ENCODE data around the gene TMEM184B.

Gene TMEM184B

GRCh38 chr22:38270091-38270992 is 2.5 kb downstream of the TMEM184B start:
- peak overlapping the region; percentile 83 for H3K4me3 Mint-ChIP-seq
- peak overlapping the region; percentile 88 for H3K27ac Mint-ChIP-seq
- H3K36me3 Mint-ChIP-seq, result peaks cover 13% of the 10 kb centered on the region
- H3K9me3 Mint-ChIP-seq, result no peaks in the 10 kb centered on the region
- peaks cover 73% of the 10 kb centered on the region for H3K4me1 Mint-ChIP-seq
- no peak for ATAC-seq
- no peak for DNase-seq (ENCODE audit: low spot score in 2 of 2)

- no peak for DNase-seq (ENCODE audit: low spot score in 2 of 2)
- Mint-ChIP-seq H3K4me3 (no peak overlapping the region), H3K27ac (peak overlapping the region; percentile 88), H3K9me3 (no peaks in the 10 kb centered on the region), H3K4me1 (peaks cover 75% of the 10 kb centered on the region), H3K36me3 (peaks cover 13% of the 10 kb centered on the region)
- no peak for ATAC-seq
Measured at GRCh38 chr22:38269466-38269865, 3.3 kb downstream of the TMEM184B start.

GRCh38 chr22:38267086-38267485 is 5.7 kb downstream of the TMEM184B start:
- Mint-ChIP-seq H3K9me3 (no peaks in the 10 kb centered on the region), H3K4me3 (peak overlapping the region; percentile 30), H3K36me3 (no peaks in the 10 kb centered on the region), H3K27ac (peak overlapping the region; percentile 20), H3K4me1 (peaks cover 80% of the 10 kb centered on the region)
- DNase-seq (ENCODE audit: low spot score in 2 of 2) (peak in 1 of 2 donors; percentile 61), ATAC-seq (peak; percentile 68)

- Mint-ChIP-seq H3K9me3 (no peaks in the 10 kb centered on the region), H3K4me1 (peaks cover 80% of the 10 kb centered on the region), H3K27ac (peak overlapping the region; percentile 20), H3K36me3 (no peaks in the 10 kb centered on the region), H3K4me3 (no peak overlapping the region)
- DNase-seq (ENCODE audit: low spot score in 2 of 2) (no peak), ATAC-seq (no peak)
Measured at GRCh38 chr22:38266120-38266519, 6.7 kb downstream of the TMEM184B start.

GRCh38 chr22:38264322-38264843 is 8.4 kb downstream of the TMEM184B start:
- Mint-ChIP-seq H3K4me3 (no peak overlapping the region), H3K4me1 (peaks cover 76% of the 10 kb centered on the region), H3K36me3 (peaks cover 6% of the 10 kb centered on the region), H3K27ac (no peak overlapping the region), H3K9me3 (no peaks in the 10 kb centered on the region)
- DNase-seq (ENCODE audit: low spot score in 2 of 2) (no peak), ATAC-seq (no peak)

GRCh38 chr22:38262051-38262795 is 10.6 kb downstream of the TMEM184B start:
- Mint-ChIP-seq H3K36me3 (peaks cover 6% of the 10 kb centered on the region), H3K27ac (peak overlapping the region; percentile 89), H3K4me1 (peaks cover 64% of the 10 kb centered on the region), H3K9me3 (no peaks in the 10 kb centered on the region), H3K4me3 (peak overlapping the region; percentile 47)
- ATAC-seq (peak; percentile 82), DNase-seq (ENCODE audit: low spot score in 2 of 2) (peak; percentile 35 to 83)

- Mint-ChIP-seq H3K4me3 (peak overlapping the region; percentile 47), H3K9me3 (no peaks in the 10 kb centered on the region), H3K36me3 (peaks cover 6% of the 10 kb centered on the region), H3K4me1 (peaks cover 55% of the 10 kb centered on the region), H3K27ac (peak overlapping the region; percentile 89)
- DNase-seq (ENCODE audit: low spot score in 2 of 2) (no peak), ATAC-seq (no peak)
Measured at GRCh38 chr22:38260761-38261681, 11.8 kb downstream of the TMEM184B start.

GRCh38 chr22:38259370-38259769 is 13.4 kb downstream of the TMEM184B start:
- Mint-ChIP-seq H3K4me3 (no peak overlapping the region), H3K36me3 (peaks cover 6% of the 10 kb centered on the region), H3K9me3 (no peaks in the 10 kb centered on the region), H3K27ac (no peak overlapping the region), H3K4me1 (peaks cover 44% of the 10 kb centered on the region)
- DNase-seq (ENCODE audit: low spot score in 2 of 2) (no peak), ATAC-seq (no peak)

- Mint-ChIP-seq H3K27ac (no peak overlapping the region), H3K4me1 (peaks cover 39% of the 10 kb centered on the region), H3K4me3 (no peak overlapping the region), H3K36me3 (peaks cover 6% of the 10 kb centered on the region), H3K9me3 (no peaks in the 10 kb centered on the region)
- ATAC-seq, result no peak
- DNase-seq (ENCODE audit: low spot score in 2 of 2), result no peak
Measured at GRCh38 chr22:38258895-38259294, 13.9 kb downstream of the TMEM184B start.

GRCh38 chr22:38257650-38258250 is 15.1 kb downstream of the TMEM184B start:
- H3K4me3 Mint-ChIP-seq, result no peak overlapping the region
- H3K4me1 Mint-ChIP-seq, result peaks cover 32% of the 10 kb centered on the region
- H3K9me3 Mint-ChIP-seq, result no peaks in the 10 kb centered on the region
- DNase-seq (ENCODE audit: low spot score in 2 of 2), result no peak
- no peak for ATAC-seq
- no peak overlapping the region for H3K27ac Mint-ChIP-seq
- H3K36me3 Mint-ChIP-seq, result peaks cover 6% of the 10 kb centered on the region

GRCh38 chr22:38257181-38257580 is 15.6 kb downstream of the TMEM184B start:
- ATAC-seq (no peak), DNase-seq (ENCODE audit: low spot score in 2 of 2) (no peak)
- H3K4me1 Mint-ChIP-seq, result peaks cover 27% of the 10 kb centered on the region

GRCh38 chr22:38255697-38256096 is 17.1 kb downstream of the TMEM184B start:
- Mint-ChIP-seq H3K4me1 (peaks cover 16% of the 10 kb centered on the region), H3K27ac (no peak overlapping the region), H3K4me3 (no peak overlapping the region), H3K36me3 (peaks cover 6% of the 10 kb centered on the region), H3K9me3 (no peaks in the 10 kb centered on the region)
- ATAC-seq, result no peak
- no peak for DNase-seq (ENCODE audit: low spot score in 2 of 2)

More at GRCh38 chr22:38257181-38257580, 15.6 kb downstream of the TMEM184B start:
- Mint-ChIP-seq H3K27ac (no peak overlapping the region), H3K4me3 (no peak overlapping the region), H3K36me3 (peaks cover 6% of the 10 kb centered on the region), H3K9me3 (no peaks in the 10 kb centered on the region)

- no peak overlapping the region for H3K4me3 Mint-ChIP-seq
- no peaks in the 10 kb centered on the region for H3K9me3 Mint-ChIP-seq
- H3K36me3 Mint-ChIP-seq, result peaks cover 11% of the 10 kb centered on the region
- H3K4me1 Mint-ChIP-seq, result peaks cover 21% of the 10 kb centered on the region
- H3K27ac Mint-ChIP-seq, result no peak overlapping the region
- DNase-seq (ENCODE audit: low spot score in 2 of 2), result no peak
- no peak for ATAC-seq
Measured at GRCh38 chr22:38251341-38251692, 21.5 kb downstream of the TMEM184B start.

GRCh38 chr22:38250643-38251340 is 22.0 kb downstream of the TMEM184B start:
- Mint-ChIP-seq H3K4me3 (no peak overlapping the region), H3K36me3 (peaks cover 15% of the 10 kb centered on the region), H3K9me3 (no peaks in the 10 kb centered on the region), H3K27ac (peak overlapping the region; percentile 8), H3K4me1 (peaks cover 21% of the 10 kb centered on the region)
- no peak for DNase-seq (ENCODE audit: low spot score in 2 of 2)
- no peak for ATAC-seq

All from stimulated activated effector memory CD8-positive, alpha-beta T cell treated with anti-CD3 and anti-CD28 coated beads, Interleukin-12 subunit alpha, Interleukin-12 subunit beta, amount 100 ng/mL, for 72 hours (primary cell).